ENCODE measurements around the gene PRKCE.

DNA sequence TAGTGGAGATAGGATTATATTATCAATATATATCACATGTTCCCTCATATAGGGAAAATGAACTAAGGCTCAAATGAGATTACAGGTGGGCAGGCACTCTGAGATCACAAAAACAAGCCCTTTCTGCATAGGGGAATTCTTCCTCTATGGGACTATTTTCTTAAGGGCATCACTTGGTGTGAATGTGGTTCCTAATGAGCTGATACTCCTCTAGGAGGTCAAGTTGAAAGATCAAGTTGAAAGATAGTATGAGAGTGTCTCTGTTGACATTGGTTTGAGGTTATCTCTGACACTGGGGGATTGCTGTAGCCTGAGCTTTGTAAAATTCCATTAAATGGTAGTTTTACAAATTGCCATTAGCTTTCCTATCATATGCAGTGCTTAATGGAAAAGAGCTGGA, 270.4 kb downstream of the PRKCE start:
- TF ChIP-seq EZH2 (IDR thresholded peaks at IDR 0.05; ENCODE audit: borderline replicate concordance, insufficient read depth, low read depth, low read length, poor library complexity, severe bottlenecking) = no peak
- TF ChIP-seq CTCF (IDR thresholded peaks at IDR 0.05) = no peak
